Measurements from ENCODE around the gene EPHB2. TPM values are rescaled to one million over a fixed set of nuclear protein-coding genes. Genes with fewer than 3 reads are reported as not detected.

The EPHB2 gene
- total and polyA plus RNA-seq, 2 donors from 2014 or later, result 3.0 to 9.5 TPM

DNA sequence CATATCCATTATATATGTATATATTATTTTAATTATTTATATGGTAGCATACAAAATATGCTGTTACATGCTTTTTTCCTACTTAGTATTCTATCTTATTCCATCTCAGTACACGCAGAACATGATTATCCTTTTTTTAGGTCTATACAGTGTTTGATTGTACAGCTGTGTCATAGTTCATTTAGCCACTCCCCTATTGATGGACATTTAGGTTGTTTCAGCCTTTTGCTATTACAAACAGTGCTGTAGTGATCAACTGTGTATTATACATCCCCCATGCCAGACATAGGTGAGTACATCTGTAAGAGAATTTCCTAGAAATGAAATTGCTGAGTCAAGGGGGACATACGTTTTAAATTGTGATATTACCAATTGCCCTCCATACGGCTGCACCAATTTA lies 246.4 kb downstream of the EPHB2 start:
- no peak overlapping the region for H3K4me3 ChIP-seq (ENCODE audit: low read length in 3 of 3)
- no peak overlapping the region for H3K9ac ChIP-seq (ENCODE audit: low read length in 3 of 3)
- peaks cover 5% of the 10 kb centered on the region for H3K27me3 ChIP-seq (ENCODE audit: control insufficient read depth, insufficient read depth, low read length)
- no peak for FAIRE-seq
- no peaks in the 10 kb centered on the region for H3K9me3 ChIP-seq (ENCODE audit: control insufficient read depth in 2 of 3, insufficient read depth in 1 of 3, low read length in 3 of 3)
- H3K27ac ChIP-seq (ENCODE audit: low read depth in 2 of 2, low read length in 2 of 2), result no peak overlapping the region
- no peak for DNase-seq
- no peaks in the 10 kb centered on the region for H3K4me1 ChIP-seq (ENCODE audit: control insufficient read depth in 2 of 3, insufficient read depth in 2 of 3, low read depth in 1 of 3, low read length in 3 of 3)
- TF ChIP-seq, protein P1, sequence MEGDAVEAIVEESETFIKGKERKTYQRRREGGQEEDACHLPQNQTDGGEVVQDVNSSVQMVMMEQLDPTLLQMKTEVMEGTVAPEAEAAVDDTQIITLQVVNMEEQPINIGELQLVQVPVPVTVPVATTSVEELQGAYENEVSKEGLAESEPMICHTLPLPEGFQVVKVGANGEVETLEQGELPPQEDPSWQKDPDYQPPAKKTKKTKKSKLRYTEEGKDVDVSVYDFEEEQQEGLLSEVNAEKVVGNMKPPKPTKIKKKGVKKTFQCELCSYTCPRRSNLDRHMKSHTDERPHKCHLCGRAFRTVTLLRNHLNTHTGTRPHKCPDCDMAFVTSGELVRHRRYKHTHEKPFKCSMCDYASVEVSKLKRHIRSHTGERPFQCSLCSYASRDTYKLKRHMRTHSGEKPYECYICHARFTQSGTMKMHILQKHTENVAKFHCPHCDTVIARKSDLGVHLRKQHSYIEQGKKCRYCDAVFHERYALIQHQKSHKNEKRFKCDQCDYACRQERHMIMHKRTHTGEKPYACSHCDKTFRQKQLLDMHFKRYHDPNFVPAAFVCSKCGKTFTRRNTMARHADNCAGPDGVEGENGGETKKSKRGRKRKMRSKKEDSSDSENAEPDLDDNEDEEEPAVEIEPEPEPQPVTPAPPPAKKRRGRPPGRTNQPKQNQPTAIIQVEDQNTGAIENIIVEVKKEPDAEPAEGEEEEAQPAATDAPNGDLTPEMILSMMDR (IDR thresholded peaks at IDR 0.05; ENCODE audit: borderline replicate concordance, extremely low read depth, insufficient read depth), result no peak
- H3K36me3 ChIP-seq (ENCODE audit: control insufficient read depth in 2 of 3, insufficient read depth in 3 of 3, low read length in 3 of 3), result no peaks in the 10 kb centered on the region
- intact Hi-C loops (cut with DNase I), result no loop called here

DNA sequence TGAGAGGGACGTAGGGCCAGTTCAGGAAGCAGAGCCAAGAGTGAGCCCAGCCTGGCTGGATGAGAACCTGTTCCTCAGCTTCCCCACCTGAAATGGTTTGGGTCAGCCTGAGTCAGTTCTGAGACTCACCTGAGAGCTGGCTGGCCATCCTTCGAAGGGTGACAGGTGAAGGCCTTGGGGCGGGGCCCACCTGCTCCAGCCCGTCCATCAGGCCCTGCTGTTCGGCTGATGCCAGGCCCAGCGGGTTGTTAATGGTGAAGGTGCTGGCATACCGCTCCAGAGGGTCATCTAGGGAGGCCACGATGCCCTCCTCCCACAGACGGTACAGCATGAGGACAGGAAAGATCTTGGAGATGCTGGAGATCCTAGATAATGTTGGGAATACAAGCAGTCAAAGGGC lies 247.9 kb downstream of the EPHB2 start:
- Histone ChIP-seq H3K9ac (ENCODE audit: low read length in 3 of 3) (no peak overlapping the region), H3K27ac (ENCODE audit: low read depth in 2 of 2, low read length in 2 of 2) (no peak overlapping the region), H3K36me3 (ENCODE audit: control insufficient read depth in 2 of 3, insufficient read depth in 3 of 3, low read length in 3 of 3) (no peaks in the 10 kb centered on the region), H3K9me3 (ENCODE audit: control insufficient read depth in 2 of 3, insufficient read depth in 1 of 3, low read length in 3 of 3) (no peaks in the 10 kb centered on the region), H3K4me3 (ENCODE audit: low read length in 3 of 3) (no peak overlapping the region), H3K27me3 (ENCODE audit: control insufficient read depth, insufficient read depth, low read length) (peaks cover 3% of the 10 kb centered on the region), H3K4me1 (ENCODE audit: control insufficient read depth in 2 of 3, insufficient read depth in 2 of 3, low read depth in 1 of 3, low read length in 3 of 3) (no peaks in the 10 kb centered on the region)
- intact Hi-C loops (cut with DNase I), result no loop called here
- FAIRE-seq (no peak), DNase-seq (peak in 1 of 5 donors; percentile 13)
- TF ChIP-seq, protein P1 (IDR thresholded peaks at IDR 0.05; ENCODE audit: borderline replicate concordance, extremely low read depth, insufficient read depth), result no peak

DNA sequence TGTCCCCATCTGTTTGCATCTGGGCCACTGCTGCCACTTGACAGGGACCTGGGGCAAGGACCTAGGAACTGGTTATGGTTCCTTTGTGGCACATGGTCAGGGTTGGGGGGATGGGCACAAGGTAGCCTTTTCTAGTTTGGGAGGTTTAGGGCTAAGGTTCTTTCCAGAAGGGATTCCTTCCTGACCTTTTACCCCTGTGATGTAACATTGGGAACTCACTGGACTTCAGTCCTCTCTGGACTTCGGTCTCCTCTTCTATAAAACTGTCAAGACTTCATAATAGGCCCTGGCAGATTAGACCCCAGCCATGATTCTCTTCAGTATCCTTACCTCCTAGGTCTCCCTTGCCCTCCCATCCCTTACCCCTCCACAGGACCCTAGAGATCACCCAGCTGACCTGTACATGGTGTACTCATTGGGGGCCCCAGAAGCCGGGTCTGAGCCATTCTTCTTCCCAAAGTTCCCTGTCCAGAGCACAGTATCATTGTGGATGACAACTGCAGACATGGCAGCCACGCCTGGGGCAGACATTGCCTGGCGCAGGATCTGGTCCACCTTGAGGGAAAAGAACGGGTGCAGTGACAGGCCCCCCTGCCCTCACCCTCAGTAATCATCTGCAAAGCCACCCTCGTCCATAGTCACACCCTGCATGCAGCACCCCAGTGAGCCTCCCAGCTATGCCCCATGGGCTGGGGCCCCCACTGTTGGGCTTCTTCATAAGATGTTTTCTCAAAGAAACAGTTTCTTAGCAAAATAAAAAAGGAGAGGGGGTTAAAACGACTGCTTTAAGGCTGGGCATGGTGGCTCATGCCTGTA lies 249.1 kb downstream of the EPHB2 start:
- DNase-seq (peak in 1 of 5 donors; percentile 27), FAIRE-seq (no peak)
- Histone ChIP-seq H3K36me3 (ENCODE audit: control insufficient read depth in 2 of 3, insufficient read depth in 3 of 3, low read length in 3 of 3) (no peaks in the 10 kb centered on the region), H3K4me3 (ENCODE audit: low read length in 3 of 3) (no peak overlapping the region), H3K4me1 (ENCODE audit: control insufficient read depth in 2 of 3, insufficient read depth in 2 of 3, low read depth in 1 of 3, low read length in 3 of 3) (no peaks in the 10 kb centered on the region), H3K27me3 (ENCODE audit: control insufficient read depth, insufficient read depth, low read length) (no peaks in the 10 kb centered on the region), H3K27ac (ENCODE audit: low read depth in 2 of 2, low read length in 2 of 2) (no peak overlapping the region), H3K9ac (ENCODE audit: low read length in 3 of 3) (no peak overlapping the region), H3K9me3 (ENCODE audit: control insufficient read depth in 2 of 3, insufficient read depth in 1 of 3, low read length in 3 of 3) (no peaks in the 10 kb centered on the region)
- TF ChIP-seq, protein P1 (IDR thresholded peaks at IDR 0.05; ENCODE audit: borderline replicate concordance, extremely low read depth, insufficient read depth), result no peak
- intact Hi-C loops (cut with DNase I), result no loop called here

Data from kidney (tissue), 14 donors.